Measurements from ENCODE around the gene THRAP3.

THRAP3 gene

GRCh38 chr1:36328088-36328480 is 103.8 kb downstream of the THRAP3 start:
- TF ChIP-seq EZH2 (IDR thresholded peaks at IDR 0.05), result no peak
- no peak for TF ChIP-seq POLR2AphosphoS5 (IDR thresholded peaks at IDR 0.05; ENCODE audit: borderline replicate concordance, low read depth, low read length)
- TF ChIP-seq FOXP2 (optimal IDR thresholded peaks at IDR 0.05; ENCODE audit: control extremely low read depth, extremely low read length, insufficient read depth), result no peak
- H3K9ac ChIP-seq (ENCODE audit: insufficient read length), result no peak overlapping the region
- H3K4me3 ChIP-seq, result no peak overlapping the region
- H3K9me3 ChIP-seq (ENCODE audit: low read depth, low read length), result no peaks in the 10 kb centered on the region
- no peaks in the 10 kb centered on the region for H3K36me3 ChIP-seq (ENCODE audit: insufficient read depth, low read length)
- H3K27ac ChIP-seq, result peak overlapping the region; percentile 36; the same call in 1 of the 2 replicates
- no peak for DNase-seq (ENCODE audit: low read depth, low spot score)

DNA sequence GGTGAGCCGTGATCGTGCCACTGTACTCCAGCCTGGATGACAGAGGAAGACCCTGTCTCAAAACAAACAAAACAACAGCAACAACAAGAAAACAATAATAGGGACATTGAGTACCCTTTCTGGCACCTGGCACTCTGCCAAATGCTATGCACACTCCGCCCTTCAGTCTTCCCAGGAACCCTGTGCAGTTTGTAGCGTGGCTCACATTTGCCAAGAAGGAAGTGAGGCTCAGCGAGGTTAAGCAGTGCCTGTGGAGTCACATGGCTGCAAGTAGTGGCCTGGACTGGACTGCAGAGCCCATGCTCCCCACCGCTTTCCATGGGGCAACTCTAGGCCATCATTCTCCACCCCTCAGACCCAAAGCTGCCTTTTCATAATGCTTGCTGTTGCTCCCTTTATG is 104.5 kb downstream of the THRAP3 start:
- no peaks in the 10 kb centered on the region for H3K9me3 ChIP-seq (ENCODE audit: low read depth, low read length)
- TF ChIP-seq FOXP2 (optimal IDR thresholded peaks at IDR 0.05; ENCODE audit: control extremely low read depth, extremely low read length, insufficient read depth) (no peak), POLR2AphosphoS5 (IDR thresholded peaks at IDR 0.05; ENCODE audit: borderline replicate concordance, low read depth, low read length) (no peak), EZH2 (IDR thresholded peaks at IDR 0.05) (no peak)
- no peak overlapping the region for H3K27ac ChIP-seq
- H3K36me3 ChIP-seq (ENCODE audit: insufficient read depth, low read length), result no peaks in the 10 kb centered on the region
- no peak overlapping the region for H3K4me3 ChIP-seq
- H3K9ac ChIP-seq (ENCODE audit: insufficient read length), result no peak overlapping the region
- no peak for DNase-seq (ENCODE audit: low read depth, low spot score)

- Histone ChIP-seq H3K9me3 (ENCODE audit: low read depth, low read length) (no peaks in the 10 kb centered on the region), H3K36me3 (ENCODE audit: insufficient read depth, low read length) (no peaks in the 10 kb centered on the region), H3K27ac (no peak overlapping the region), H3K4me3 (no peak overlapping the region), H3K9ac (ENCODE audit: insufficient read length) (no peak overlapping the region)
- TF ChIP-seq POLR2AphosphoS5 (IDR thresholded peaks at IDR 0.05; ENCODE audit: borderline replicate concordance, low read depth, low read length) (no peak; the same call in 1 of the 2 replicates), FOXP2 (optimal IDR thresholded peaks at IDR 0.05; ENCODE audit: control extremely low read depth, extremely low read length, insufficient read depth) (no peak)
- no peak for DNase-seq (ENCODE audit: low read depth, low spot score)
Measured at GRCh38 chr1:36329817-36330216, 105.6 kb downstream of the THRAP3 start.

- DNase-seq (ENCODE audit: low read depth, low spot score), result no peak
- H3K27ac ChIP-seq, result no peak overlapping the region
- TF ChIP-seq EZH2 (IDR thresholded peaks at IDR 0.05) (no peak), POLR2AphosphoS5 (IDR thresholded peaks at IDR 0.05; ENCODE audit: borderline replicate concordance, low read depth, low read length) (no peak), FOXP2 (optimal IDR thresholded peaks at IDR 0.05; ENCODE audit: control extremely low read depth, extremely low read length, insufficient read depth) (no peak)
- no peak overlapping the region for H3K9ac ChIP-seq (ENCODE audit: insufficient read length)
- H3K4me3 ChIP-seq, result no peak overlapping the region
- no peaks in the 10 kb centered on the region for H3K9me3 ChIP-seq (ENCODE audit: low read depth, low read length)
- H3K36me3 ChIP-seq (ENCODE audit: insufficient read depth, low read length), result no peaks in the 10 kb centered on the region
Measured at GRCh38 chr1:36330940-36331339, 106.7 kb downstream of the THRAP3 start.

DNA sequence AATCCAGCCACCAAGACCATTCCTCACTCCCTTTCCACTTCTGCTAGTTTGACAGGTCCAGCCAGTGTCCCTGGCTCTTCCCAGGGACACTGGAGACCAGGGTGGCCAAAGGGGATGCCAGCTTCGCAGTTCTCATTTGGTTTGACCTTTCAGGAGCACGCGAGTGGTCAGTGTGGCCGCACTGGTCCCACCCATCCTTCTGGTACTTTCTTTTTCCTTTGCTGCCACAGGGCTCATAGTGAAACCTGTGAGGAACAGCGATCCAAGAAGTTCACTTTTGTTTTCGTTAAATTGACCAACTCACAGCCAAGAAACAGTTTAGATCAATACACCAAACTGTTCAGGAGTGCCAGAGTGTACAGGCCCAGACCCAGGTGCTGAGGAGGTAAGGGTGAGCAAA is 113.6 kb downstream of the THRAP3 start:
- TF ChIP-seq EZH2 (IDR thresholded peaks at IDR 0.05), result no peak
- TF ChIP-seq POLR2AphosphoS5 (IDR thresholded peaks at IDR 0.05; ENCODE audit: borderline replicate concordance, low read depth, low read length), result no peak
- no peak for TF ChIP-seq FOXP2 (optimal IDR thresholded peaks at IDR 0.05; ENCODE audit: control extremely low read depth, extremely low read length, insufficient read depth)
- no peak overlapping the region for H3K27ac ChIP-seq
- no peak overlapping the region for H3K9ac ChIP-seq (ENCODE audit: insufficient read length)

DNA sequence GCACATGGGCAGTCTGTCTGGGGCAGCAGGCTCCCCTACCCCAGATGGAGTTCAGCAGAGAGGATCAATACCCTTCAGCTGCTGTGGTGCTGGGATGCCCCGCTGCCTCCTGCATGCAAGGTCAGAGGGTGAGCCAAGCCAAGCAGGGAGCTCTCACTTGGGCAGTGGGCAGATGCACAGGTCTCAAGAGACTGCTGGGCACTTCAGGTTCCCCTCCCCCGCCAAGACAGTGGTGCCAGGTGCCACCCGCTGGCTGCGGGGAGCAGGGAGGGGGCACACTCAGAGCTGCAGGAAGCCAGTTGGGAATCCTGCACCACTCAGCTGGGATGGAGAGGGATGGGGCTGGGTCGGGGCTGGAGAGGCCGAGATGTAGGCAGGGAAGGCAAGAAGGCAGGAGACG is 115.0 kb downstream of the THRAP3 start:
- H3K27ac ChIP-seq, result no peak overlapping the region
- no peak overlapping the region for H3K9ac ChIP-seq (ENCODE audit: insufficient read length)
- H3K36me3 ChIP-seq (ENCODE audit: insufficient read depth, low read length), result peaks cover 12% of the 10 kb centered on the region; the same call in 1 of the 2 replicates
- no peak overlapping the region for H3K4me3 ChIP-seq
- TF ChIP-seq POLR2AphosphoS5 (IDR thresholded peaks at IDR 0.05; ENCODE audit: borderline replicate concordance, low read depth, low read length), result no peak
- TF ChIP-seq FOXP2 (optimal IDR thresholded peaks at IDR 0.05; ENCODE audit: control extremely low read depth, extremely low read length, insufficient read depth), result no peak
- no peak for TF ChIP-seq EZH2 (IDR thresholded peaks at IDR 0.05)
- DNase-seq (ENCODE audit: low read depth, low spot score), result no peak
- no peaks in the 10 kb centered on the region for H3K9me3 ChIP-seq (ENCODE audit: low read depth, low read length)

More for the DNA sequence above, 113.6 kb downstream of the THRAP3 start:
- Histone ChIP-seq H3K4me3 (no peak overlapping the region), H3K36me3 (ENCODE audit: insufficient read depth, low read length) (no peaks in the 10 kb centered on the region; the same call in 1 of the 2 replicates), H3K9me3 (ENCODE audit: low read depth, low read length) (no peaks in the 10 kb centered on the region)
- DNase-seq (ENCODE audit: low read depth, low spot score), result no peak

DNA sequence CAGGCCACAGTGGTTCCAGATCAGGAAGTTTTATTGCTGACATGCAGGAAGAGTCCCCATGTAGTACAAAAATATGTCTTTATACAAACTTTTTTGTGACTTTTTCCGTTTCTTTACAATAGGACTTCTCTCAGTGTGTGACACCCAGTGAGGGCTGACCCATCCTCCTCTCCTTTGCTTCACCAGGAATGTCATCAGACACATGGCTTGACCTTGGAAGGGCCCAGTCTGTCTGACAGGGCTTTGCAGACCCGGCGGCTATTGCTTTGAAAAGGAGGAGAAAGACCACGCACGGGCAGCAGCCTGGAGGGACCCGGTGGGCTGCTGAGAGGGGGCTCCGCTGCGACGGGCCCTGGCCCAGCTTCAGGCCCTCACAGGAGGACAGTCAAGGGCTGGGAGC is 115.4 kb downstream of the THRAP3 start:
- no peaks in the 10 kb centered on the region for H3K9me3 ChIP-seq (ENCODE audit: low read depth, low read length)
- peaks cover 13% of the 10 kb centered on the region; the same call in 1 of the 2 replicates for H3K36me3 ChIP-seq (ENCODE audit: insufficient read depth, low read length)
- no peak for DNase-seq (ENCODE audit: low read depth, low spot score)
- TF ChIP-seq EZH2 (IDR thresholded peaks at IDR 0.05) (no peak), POLR2AphosphoS5 (IDR thresholded peaks at IDR 0.05; ENCODE audit: borderline replicate concordance, low read depth, low read length) (no peak), FOXP2 (optimal IDR thresholded peaks at IDR 0.05; ENCODE audit: control extremely low read depth, extremely low read length, insufficient read depth) (no peak)
- no peak overlapping the region for H3K27ac ChIP-seq
- no peak overlapping the region for H3K9ac ChIP-seq (ENCODE audit: insufficient read length)
- no peak overlapping the region for H3K4me3 ChIP-seq

DNA sequence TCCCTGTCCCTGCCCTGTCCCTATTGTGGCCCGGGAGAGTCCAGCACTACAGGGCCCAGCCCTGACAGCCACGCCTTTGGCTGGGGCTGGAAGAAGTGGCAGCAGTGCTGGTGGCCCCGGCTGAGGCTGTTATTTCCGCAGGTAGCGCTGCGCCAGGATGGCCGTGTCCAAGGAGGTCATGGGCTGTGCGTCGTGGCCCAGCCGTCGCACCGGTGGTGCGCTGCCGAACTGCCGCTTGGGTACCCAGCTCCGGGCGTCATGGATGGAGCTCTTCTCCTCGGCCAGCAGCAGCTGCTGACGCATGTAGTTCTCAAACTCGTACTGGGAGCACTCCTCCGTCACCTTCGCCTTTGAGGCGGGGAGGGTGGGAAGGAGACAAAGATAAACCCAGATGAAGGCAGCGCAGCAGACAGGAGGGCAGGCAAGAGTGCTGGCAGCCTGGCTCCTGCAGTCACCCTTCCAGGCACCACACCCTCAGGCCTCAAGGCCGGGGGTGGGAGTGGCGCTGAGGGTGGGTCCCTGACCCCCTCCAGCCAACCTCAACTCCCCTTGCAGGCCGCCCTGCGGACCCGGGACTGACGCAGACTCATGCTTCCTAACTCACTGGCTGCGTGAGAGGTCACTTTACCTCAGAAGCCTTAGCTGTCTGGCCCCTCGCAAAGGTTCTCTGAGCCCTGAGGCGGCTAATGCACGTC is 117.5 kb downstream of the THRAP3 start:
- H3K9me3 ChIP-seq (ENCODE audit: low read depth, low read length), result no peaks in the 10 kb centered on the region
- no peak for TF ChIP-seq EZH2 (IDR thresholded peaks at IDR 0.05)
- no peak for TF ChIP-seq POLR2AphosphoS5 (IDR thresholded peaks at IDR 0.05; ENCODE audit: borderline replicate concordance, low read depth, low read length)
- no peak for TF ChIP-seq FOXP2 (optimal IDR thresholded peaks at IDR 0.05; ENCODE audit: control extremely low read depth, extremely low read length, insufficient read depth)
- DNase-seq (ENCODE audit: low read depth, low spot score), result no peak
- no peak overlapping the region for H3K9ac ChIP-seq (ENCODE audit: insufficient read length)
- no peak overlapping the region for H3K27ac ChIP-seq
- H3K36me3 ChIP-seq (ENCODE audit: insufficient read depth, low read length), result peaks cover 27% of the 10 kb centered on the region; the same call in 1 of the 2 replicates
- H3K4me3 ChIP-seq, result no peak overlapping the region
